SU-DHL-6 (cell line): ENCODE measurements around the gene MSANTD1.

Experiments used
- CTCF ChIP-seq: fragments of 200-600 bp; sonication (generic); IDR thresholded peaks from one replicate; pipeline ENCODE4 v1.5.1; 2017; ENCODE audit warnings: antibody characterized with exemption, mild to moderate bottlenecking, low read length, moderate library complexity; ENCODE audit not compliant: insufficient read depth, poor library complexity, severe bottlenecking
- EZH2phosphoT487 ChIP-seq: fragments of 200-600 bp; sonication (generic), shearing (Covaris generic); conservative IDR thresholded peaks from 2 replicates; pipeline ENCODE4 v1.6.1; 2018; ENCODE audit warnings: mild to moderate bottlenecking, antibody characterized with exemption, low read length, moderate library complexity, mixed read lengths

- TF ChIP-seq CTCF = no peak
- TF ChIP-seq EZH2phosphoT487 = no peak
Observed at GRCh38 chr4:3303923-3304710, 55.2 kb downstream of the MSANTD1 start.
